GM12878 (cell line): ENCODE measurements around the gene CDHR2. TPM values are rescaled to one million over a fixed set of nuclear protein-coding genes. Genes with fewer than 3 reads are reported as not detected.

Source experiments
- ATAC-seq: fragments of 200-7000 bp; cut with Tn5 transposase; 3 replicates; pipeline ENCODE4 v1.9.1; 2020; ENCODE audit warnings: mild to moderate bottlenecking, moderate library complexity
- BruUV-seq: library from RNA; stranded (reverse); fragments of 400-500 nt; replicated peaks from 2 replicates; lab custom pipeline; 2021; lab: Mats Ljungman, UMichigan
- CTCF ChIA-PET: fragments of 300-600 bp; sonication (Branson Sonifier 250); formaldehyde crosslinking; extraction: SDS; loops from one replicate; lab custom pipeline; 2021; ENCODE audit warnings: inconsistent platforms; lab: Yijun Ruan, JAX
- POLR2A ChIA-PET: fragments of 350-600 bp; formaldehyde crosslinking; extraction: SDS; loops from one replicate; lab custom pipeline; 2021; ENCODE audit warnings: inconsistent platforms; lab: Charles Lee
- RAD21 ChIA-PET: fragments of 300-600 bp; sonication (Branson Sonifier 250); formaldehyde crosslinking; loops from one replicate; lab custom pipeline; 2023; ENCODE audit warnings: antibody characterized with exemption; ENCODE audit not compliant: unreplicated experiment; lab: Charles Lee
- SMC1A ChIA-PET: fragments of 300-600 bp; sonication (Branson Sonifier 250); formaldehyde crosslinking; loops from one replicate; lab custom pipeline; 2023; ENCODE audit not compliant: unreplicated experiment, uncharacterized antibody; lab: Charles Lee
- DNase-seq: peaks from one replicate; pipeline ENCODE4 v3.0.0-alpha.2; 2011; ENCODE audit warnings: low read depth, low spot score
- FAIRE-seq: peaks from 3 replicates; lab custom pipeline; 2011; peaks lifted over from hg19 to GRCh38; lab: Jason Lieb, UNC
- H2AFZ ChIP-seq: 2 replicates; pipeline ENCODE4 v1.6.0; 2011; ENCODE audit warnings: low read depth, low read length, control low read depth; ENCODE audit not compliant: control insufficient read depth
- H3K27ac ChIP-seq: 2 replicates; pipeline ENCODE4 v1.5.1; 2011; ENCODE audit warnings: control low read depth; ENCODE audit not compliant: control insufficient read depth, insufficient read depth
- H3K27me3 ChIP-seq, 2 experiments: replicated peaks in 1 of 2; 2 replicates each; pipeline versions ENCODE4 v1.6.0 to v1.6.1; 2011; ENCODE audit warnings: low read length in 1 of 2; ENCODE audit not compliant: control insufficient read depth in 2 of 2, insufficient read depth in 2 of 2
- H3K36me3 ChIP-seq, 2 experiments: 2 replicates each; pipeline ENCODE4 v1.5.1; 2011; ENCODE audit warnings: low read length in 1 of 2; ENCODE audit not compliant: control insufficient read depth in 2 of 2, insufficient read depth in 2 of 2
- H3K4me1 ChIP-seq: 2 replicates; pipeline ENCODE4 v1.6.1; 2011; ENCODE audit warnings: mild to moderate bottlenecking, low read length, moderate library complexity, mixed read lengths; ENCODE audit not compliant: control insufficient read depth, insufficient read depth
- H3K4me2 ChIP-seq: 2 replicates; pipeline ENCODE4 v1.6.0; 2011; ENCODE audit warnings: control low read depth; ENCODE audit not compliant: control insufficient read depth, insufficient read depth
- H3K4me3 ChIP-seq: fragments of 200-600 bp; sonication (generic); 2 replicates; pipeline ENCODE4 v1.5.1; 2016
- H3K79me2 ChIP-seq: 2 replicates; pipeline ENCODE4 v1.6.0; 2011; ENCODE audit warnings: low read length; ENCODE audit not compliant: control insufficient read depth, insufficient read depth
- H3K9ac ChIP-seq: 2 replicates; pipeline ENCODE4 v1.8.0; 2011; ENCODE audit warnings: low read length, control low read depth, mixed read lengths; ENCODE audit not compliant: control insufficient read depth, insufficient read depth
- H3K9me3 ChIP-seq: replicated peaks from 3 replicates; pipeline ENCODE4 v1.5.1; 2011; ENCODE audit warnings: mild to moderate bottlenecking, low read length; ENCODE audit not compliant: control insufficient read depth, insufficient read depth
- H4K20me1 ChIP-seq: 2 replicates; pipeline ENCODE4 v1.6.0; 2011; ENCODE audit not compliant: control insufficient read depth, insufficient read depth
- ASH2L ChIP-seq: fragments of 300-600, 200-600 bp; sonication (generic); IDR thresholded peaks from 2 replicates; pipeline ENCODE4 v1.6.1; 2017; ENCODE audit warnings: low read depth, mild to moderate bottlenecking, borderline replicate concordance
- ATF7 ChIP-seq: fragments of 450-650 bp; IDR thresholded peaks from 2 replicates; pipeline ENCODE4 v1.6.1; 2016; ENCODE audit warnings: low read depth, mild to moderate bottlenecking
- CBFB ChIP-seq: IDR thresholded peaks from 2 replicates; pipeline ENCODE4 v1.6.1; 2016; ENCODE audit warnings: antibody characterized with exemption, low read depth
- EP300 ChIP-seq, 2 experiments: fragments of 150-350 bp in 1 of 2; IDR thresholded peaks; 2 replicates each; pipeline ENCODE4 v1.6.1; 2011 to 2012; ENCODE audit warnings: low read depth in 2 of 2, low read length in 2 of 2, borderline replicate concordance in 1 of 2, improper control_type of control experiment in 1 of 2, inconsistent platforms in 1 of 2; ENCODE audit not compliant: control insufficient read depth in 1 of 2
- IRF5 ChIP-seq: fragments of 450-650 bp; IDR thresholded peaks from 2 replicates; pipeline ENCODE4 v1.6.1; 2017; ENCODE audit warnings: borderline replicate concordance
- LARP7 ChIP-seq: fragments of 450-650 bp; IDR thresholded peaks from 2 replicates; pipeline ENCODE4 v1.6.1; 2017; ENCODE audit warnings: mild to moderate bottlenecking
- MXI1 ChIP-seq: fragments of 150-350 bp; IDR thresholded peaks from 2 replicates; pipeline ENCODE4 v1.6.1; 2011; ENCODE audit warnings: low read depth, mild to moderate bottlenecking, inconsistent platforms, low read length, improper control_type of control experiment
- PAX8 ChIP-seq: fragments of 450-650 bp; IDR thresholded peaks from 2 replicates; pipeline ENCODE4 v1.6.1; 2017; ENCODE audit warnings: mild to moderate bottlenecking, moderate library complexity
- PML ChIP-seq: IDR thresholded peaks from 2 replicates; pipeline ENCODE4 v1.6.1; 2012; ENCODE audit warnings: low read length, inconsistent platforms
- POLR2A ChIP-seq: IDR thresholded peaks from 2 replicates; pipeline ENCODE4 v1.6.1; 2011; ENCODE audit warnings: low read depth, mild to moderate bottlenecking, low read length
- POLR2AphosphoS5 ChIP-seq: IDR thresholded peaks from 2 replicates; pipeline ENCODE4 v1.6.1; 2011; ENCODE audit warnings: mild to moderate bottlenecking, low read length, inconsistent platforms
- RAD51 ChIP-seq: fragments of 450-650 bp; IDR thresholded peaks from 2 replicates; pipeline ENCODE4 v1.6.1; 2016; ENCODE audit warnings: moderate library complexity, mild to moderate bottlenecking, inconsistent platforms
- RBBP5 ChIP-seq: fragments of 200-600 bp; sonication (generic); conservative IDR thresholded peaks from 2 replicates; pipeline ENCODE4 v1.6.1; 2016
- RFX5 ChIP-seq: IDR thresholded peaks from 2 replicates; pipeline ENCODE4 v1.6.1; 2011; ENCODE audit warnings: low read depth, low read length, improper control_type of control experiment
- SMC3 ChIP-seq: IDR thresholded peaks from 2 replicates; pipeline ENCODE4 v1.6.1; 2011; ENCODE audit warnings: low read length, improper control_type of control experiment, borderline replicate concordance
- SRF ChIP-seq, 2 experiments: IDR thresholded peaks; 2 replicates each; pipeline ENCODE4 v1.6.1; 2011; ENCODE audit warnings: low read depth in 2 of 2, low read length in 2 of 2, mild to moderate bottlenecking in 1 of 2, moderate library complexity in 1 of 2
- STAT1 ChIP-seq: fragments of 450-650 bp; conservative IDR thresholded peaks from 2 replicates; pipeline ENCODE4 v1.6.1; 2014; ENCODE audit warnings: antibody characterized with exemption, mild to moderate bottlenecking
- USF2 ChIP-seq: IDR thresholded peaks from 2 replicates; pipeline ENCODE4 v1.6.1; 2011; ENCODE audit warnings: low read depth, low read length, improper control_type of control experiment, borderline replicate concordance
- WRNIP1 ChIP-seq: IDR thresholded peaks from 2 replicates; pipeline ENCODE4 v1.6.1; 2011; ENCODE audit warnings: low read depth, low read length, improper control_type of control experiment, borderline replicate concordance
- ZSCAN29 ChIP-seq: fragments of 450-650 bp; IDR thresholded peaks from 2 replicates; pipeline ENCODE4 v1.6.1; 2017; ENCODE audit warnings: mild to moderate bottlenecking, moderate library complexity
- WGBS: methylation state at CpG from one replicate; pipeline ENCODE4 v1.1.6; 2016; ENCODE audit warnings: low lambda C conversion rate; ENCODE audit not compliant: insufficient replicate concordance, insufficient coverage; ENCODE audit errors: missing lambda C conversion rate; 5-methylcytosine and 5-hydroxymethylcytosine counted together
- in situ Hi-C: fragments of 300-500 bp; cut with MboI; formaldehyde crosslinking; loops from 9 replicates; pipeline ENCODE4 v1.14.3; 2018; ENCODE audit warnings: mixed read lengths
- intact Hi-C: fragments of 100-400 bp; cut with micrococcal nuclease; formaldehyde crosslinking; loops from one replicate; pipeline ENCODE4 v1.14.2; 2022; ENCODE audit not compliant: unreplicated experiment
- polyA plus RNA-seq, 11 experiments: library from polyadenylated mRNA; depleted of rRNA in 4 of 11; unstranded in 6 of 11; stranded (reverse) in 5 of 11; fragments of >200 nt; fragmentation: Nextera tagmentation in 4 of 11; fragmentation: Illumina TruSeq in 1 of 11; extraction: Ambion mirVana in 4 of 11; extraction: Trizol in 1 of 11; gene quantifications; 1 replicate in 1 of 11; 2 replicates in 10 of 11; pipeline versions ENCODE4 v1.2.1 to v1.2.3, GENCODE V29; 2011 to 2016; ENCODE audit warnings: inconsistent platforms in 2 of 11, missing spikeins in 2 of 11, low read depth in 1 of 11
- total RNA-seq, 4 experiments: library from RNA; depleted of rRNA in 3 of 4; stranded (reverse); fragments of >200 nt in 3 of 4; fragmentation: Illumina TruSeq in 1 of 4; extraction: Trizol in 1 of 4; gene quantifications; 2 replicates each; pipeline versions ENCODE4 v1.2.1 to v1.2.3, GENCODE V29; 2013 to 2021
- TF ChIP-seq, protein P1 (sequence below): fragments of 450-650 bp; IDR thresholded peaks from 2 replicates; pipeline ENCODE4 v1.6.1; 2017; ENCODE audit warnings: low read depth, mild to moderate bottlenecking, moderate library complexity

CDHR2 gene
- total and polyA plus RNA-seq, 10 of the 15 experiments (the other 5 are each of a cell fraction or from before 2014, with no cell fraction given) = 0.03 to 0.46 (median 0.06) TPM; not detected in 5

DNA sequence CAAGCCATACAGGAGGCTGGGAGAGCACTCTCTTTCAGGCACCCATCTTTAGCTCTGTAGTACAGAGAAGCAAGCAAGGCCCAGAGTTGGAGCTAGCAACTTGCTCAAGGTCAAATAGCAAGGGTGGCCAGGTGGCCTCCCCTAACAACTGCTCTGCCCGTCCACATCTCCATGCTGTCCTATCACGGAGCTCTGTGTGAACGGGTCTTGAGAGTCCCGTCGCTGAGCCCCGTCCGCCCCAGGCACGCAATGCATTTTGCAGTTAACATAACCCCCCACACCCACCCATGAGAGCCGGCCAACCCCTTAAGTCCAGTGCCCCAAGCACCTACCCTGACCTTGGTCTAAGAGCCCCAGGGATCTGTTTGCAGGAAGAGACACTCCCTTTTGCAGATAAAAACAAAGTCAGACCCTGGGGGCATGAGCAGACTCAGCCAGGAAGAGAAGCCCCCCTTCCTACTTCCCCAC lies 13.4 kb upstream of the CDHR2 start:
- ChIA-PET POLR2A (interaction anchor here (0.5 to 3.7 kb wide), 11 partner anchors 8 to 174 kb away, joined by 3 to 16 read pairs (median 5); partner anchors contain the start of genes CLTB, FAF2 and KIAA1191), RAD21 (interaction anchor here (0.5 to 2.6 kb wide), 6 partner anchors 88 to 459 kb away, joined by 3 to 8 read pairs (median 4); partner anchors contain the start of genes FAF2 and TSPAN17), SMC1A (interaction anchor here (0.8 to 1.5 kb wide), 4 partner anchors 13 to 962 kb away, joined by 3 to 4 read pairs (median 4); partner anchors contain the start of genes FAF2 and PDLIM7), CTCF (interaction anchor here (0.6 to 3.2 kb wide), 5 partner anchors 8 to 848 kb away, joined by 3 to 19 read pairs (median 4); partner anchors contain the start of genes FAF2, KIAA1191 and SLC34A1)
- no peaks in the 10 kb centered on the region for H3K27me3 ChIP-seq
- peaks cover 54% of the 10 kb centered on the region for H3K79me2 ChIP-seq
- intact Hi-C loops (loop anchor here (2.0 to 10.0 kb wide), 4 partner anchors 88 to 1579 kb away; partner anchors contain the start of genes CLTB, FAF2, HIGD2A and N4BP3), in situ Hi-C loops (no loop called here)
- under 1% methylated on average over 9 of the region's 9 CpGs for WGBS
- peak overlapping the region; percentile 99 for H3K9ac ChIP-seq
- DNase-seq = no peak
- H3K4me1 ChIP-seq = peaks cover 37% of the 10 kb centered on the region
- H3K36me3 ChIP-seq = peaks cover 4 to 13% of the 10 kb centered on the region in 2 experiments
- no peaks in the 10 kb centered on the region for H3K9me3 ChIP-seq
- BruUV-seq = TSS peak; percentile 98
- peak overlapping the region; percentile 99 for H3K4me3 ChIP-seq
- no peak overlapping the region; the same call in 1 of the 2 replicates for H2AFZ ChIP-seq
- ATAC-seq = no peak
- H3K4me2 ChIP-seq = peak overlapping the region; percentile 76
- no peak for FAIRE-seq
- H4K20me1 ChIP-seq = no peaks in the 10 kb centered on the region; the same call in 1 of the 2 replicates
- peak overlapping the region; percentile 95 for H3K27ac ChIP-seq
- TF ChIP-seq PML (no peak), EP300 (IDR thresholded peaks at IDR 0.05; ENCODE audit: borderline replicate concordance in 1 of 2, control insufficient read depth in 1 of 2, low read depth in 2 of 2, low read length in 2 of 2) (0 out of 4 replicates have a peak, but pooled peaks of 1 of the 2 experiments have one; percentile 1), RAD51 (no peak), STAT1 (no peak), SMC3 (no peak), PAX8 (no peak), RBBP5 (no peak), ZSCAN29 (no peak), SRF (IDR thresholded peaks at IDR 0.05; ENCODE audit: low read depth in 2 of 2, low read length in 2 of 2) (no peak), LARP7 (0 out of 2 replicates have a peak, but pooled peaks have one; percentile 32), MXI1 (peak; percentile 41; the same call in 1 of the 2 replicates), CBFB (peak; percentile 17; the same call in 1 of the 2 replicates), POLR2A (peak; percentile 54), ASH2L (no peak), USF2 (no peak), RFX5 (no peak), IRF5 (no peak), ATF7 (no peak), POLR2AphosphoS5 (peak; percentile 8), WRNIP1 (no peak)
- TF ChIP-seq, protein P1, sequence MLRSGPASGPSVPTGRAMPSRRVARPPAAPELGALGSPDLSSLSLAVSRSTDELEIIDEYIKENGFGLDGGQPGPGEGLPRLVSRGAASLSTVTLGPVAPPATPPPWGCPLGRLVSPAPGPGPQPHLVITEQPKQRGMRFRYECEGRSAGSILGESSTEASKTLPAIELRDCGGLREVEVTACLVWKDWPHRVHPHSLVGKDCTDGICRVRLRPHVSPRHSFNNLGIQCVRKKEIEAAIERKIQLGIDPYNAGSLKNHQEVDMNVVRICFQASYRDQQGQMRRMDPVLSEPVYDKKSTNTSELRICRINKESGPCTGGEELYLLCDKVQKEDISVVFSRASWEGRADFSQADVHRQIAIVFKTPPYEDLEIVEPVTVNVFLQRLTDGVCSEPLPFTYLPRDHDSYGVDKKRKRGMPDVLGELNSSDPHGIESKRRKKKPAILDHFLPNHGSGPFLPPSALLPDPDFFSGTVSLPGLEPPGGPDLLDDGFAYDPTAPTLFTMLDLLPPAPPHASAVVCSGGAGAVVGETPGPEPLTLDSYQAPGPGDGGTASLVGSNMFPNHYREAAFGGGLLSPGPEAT = no peak
